ENCODE data around the gene PCDHA6. TPM values are rescaled to one million over a fixed set of nuclear protein-coding genes. Genes with fewer than 3 reads are reported as not detected.

Gene PCDHA6
- total and polyA plus RNA-seq, 4 experiments from 2014 or later = not detected

- Mint-ChIP-seq H3K9me3 (peaks cover 7 to 40% (median 21%) of the 10 kb centered on the region in 8 donors), H3K27me3 (peaks cover 6 to 13% of the 10 kb centered on the region in 2 donors), H3K4me3 (no peak overlapping the region), H3K36me3 (no peaks in the 10 kb centered on the region), H3K27ac (peak overlapping the region in 1 of 7 donors; percentile 17), H3K4me1 (no peaks in the 10 kb centered on the region)
- no peaks in the 10 kb centered on the region for H3K27me3 ChIP-seq (ENCODE audit: insufficient read depth, low read length)
- H3K27ac ChIP-seq (ENCODE audit: low read depth, low read length) = no peak overlapping the region
- ChIA-PET CTCF (ENCODE audit: partially characterized antibody) (no interaction called here), POLR2A (ENCODE audit: partially characterized antibody) (no interaction called here)
- no peak for DNase-seq
- no peaks in the 10 kb centered on the region for H3K4me1 ChIP-seq (ENCODE audit: insufficient read depth, low read length)
- no peaks in the 10 kb centered on the region for H3K36me3 ChIP-seq (ENCODE audit: insufficient read depth, low read length)
- H3K9me3 ChIP-seq (ENCODE audit: control insufficient read depth in 1 of 2, low read length in 2 of 2) = no peaks in the 10 kb centered on the region
- H3K4me3 ChIP-seq (ENCODE audit: low read length in 2 of 2) = no peak overlapping the region
- intact Hi-C loops (cut with micrococcal nuclease) = no loop called here
These were observed 29.6 kb downstream of the PCDHA6 start for GRCh38 chr5:140857177-140857986.

GRCh38 chr5:140857987-140858240 lies 30.2 kb downstream of the PCDHA6 start:
- H3K27ac ChIP-seq (ENCODE audit: low read depth, low read length) = no peak overlapping the region
- no peaks in the 10 kb centered on the region for H3K9me3 ChIP-seq (ENCODE audit: control insufficient read depth in 1 of 2, low read length in 2 of 2)
- no peaks in the 10 kb centered on the region for H3K27me3 ChIP-seq (ENCODE audit: insufficient read depth, low read length)
- H3K36me3 ChIP-seq (ENCODE audit: insufficient read depth, low read length) = no peaks in the 10 kb centered on the region
- no peak for DNase-seq
- intact Hi-C loops (cut with micrococcal nuclease) = no loop called here
- H3K4me3 Mint-ChIP-seq = no peak overlapping the region
- POLR2A ChIA-PET (ENCODE audit: partially characterized antibody) = no interaction called here
- H3K9me3 Mint-ChIP-seq = peaks cover 7 to 40% (median 21%) of the 10 kb centered on the region in 8 donors
- H3K4me1 Mint-ChIP-seq = no peaks in the 10 kb centered on the region
- no peak overlapping the region for H3K4me3 ChIP-seq (ENCODE audit: low read length in 2 of 2)
- no peaks in the 10 kb centered on the region for H3K36me3 Mint-ChIP-seq
- peaks cover 4 to 13% of the 10 kb centered on the region in 2 donors for H3K27me3 Mint-ChIP-seq
- peak overlapping the region in 1 of 7 donors; percentile 17 for H3K27ac Mint-ChIP-seq
- CTCF ChIA-PET (ENCODE audit: partially characterized antibody) = no interaction called here
- H3K4me1 ChIP-seq (ENCODE audit: insufficient read depth, low read length) = no peaks in the 10 kb centered on the region

GRCh38 chr5:140862441-140863295 lies 34.9 kb downstream of the PCDHA6 start:
- no peaks in the 10 kb centered on the region for H3K27me3 ChIP-seq (ENCODE audit: insufficient read depth, low read length)
- H3K4me3 ChIP-seq (ENCODE audit: low read length in 2 of 2) = no peak overlapping the region
- no peaks in the 10 kb centered on the region for H3K36me3 ChIP-seq (ENCODE audit: insufficient read depth, low read length)
- CTCF ChIA-PET (ENCODE audit: partially characterized antibody) = no interaction called here
- H3K9me3 Mint-ChIP-seq = peaks cover 0 to 28% (median 17%) of the 10 kb centered on the region in 8 donors
- intact Hi-C loops (cut with micrococcal nuclease) = no loop called here
- no peaks in the 10 kb centered on the region for H3K4me1 Mint-ChIP-seq
- no peaks in the 10 kb centered on the region for H3K9me3 ChIP-seq (ENCODE audit: control insufficient read depth in 1 of 2, low read length in 2 of 2)
- H3K36me3 Mint-ChIP-seq = no peaks in the 10 kb centered on the region
- DNase-seq = no peak
- no peak overlapping the region for H3K27ac Mint-ChIP-seq
- no peak overlapping the region for H3K27ac ChIP-seq (ENCODE audit: low read depth, low read length)
- H3K4me1 ChIP-seq (ENCODE audit: insufficient read depth, low read length) = no peaks in the 10 kb centered on the region
- H3K27me3 Mint-ChIP-seq = peaks cover 7 to 9% of the 10 kb centered on the region in 2 donors
- H3K4me3 Mint-ChIP-seq = no peak overlapping the region
- POLR2A ChIA-PET (ENCODE audit: partially characterized antibody) = no interaction called here

GRCh38 chr5:140868721-140869554 lies 41.2 kb downstream of the PCDHA6 start, which contains the start of gene PCDHA11:
TSS of gene PCDHA11 (plus strand) at chr5:140868957. CDS start at chr5:140869104, 147 bp downstream.
- no peaks in the 10 kb centered on the region for H3K36me3 Mint-ChIP-seq

GRCh38 chr5:140869555-140869886 lies 41.8 kb downstream of the PCDHA6 start:
- no peak overlapping the region for H3K4me3 ChIP-seq (ENCODE audit: low read length in 2 of 2)

More at GRCh38 chr5:140868721-140869554, 41.2 kb downstream of the PCDHA6 start, which contains the start of gene PCDHA11:
- intact Hi-C loops (cut with micrococcal nuclease) = no loop called here
- ChIA-PET CTCF (ENCODE audit: partially characterized antibody) (no interaction called here), POLR2A (ENCODE audit: partially characterized antibody) (no interaction called here)
- no peak within 1 kb of the TSS for H3K27ac ChIP-seq (ENCODE audit: low read depth, low read length)
- Mint-ChIP-seq H3K27ac (no peak within 1 kb of the TSS), H3K27me3 (peaks cover 8 to 13% of the 10 kb centered on the region in 2 donors), H3K4me1 (peaks cover 0 to 3% (median 0%) of the 10 kb centered on the region in 4 donors), H3K9me3 (peaks cover 0 to 38% (median 19%) of the 10 kb centered on the region in 8 donors), H3K4me3 (peak within 1 kb of the TSS in 2 of 8 donors; percentile 5 to 13)
- H3K9me3 ChIP-seq (ENCODE audit: control insufficient read depth in 1 of 2, low read length in 2 of 2) = no peaks in the 10 kb centered on the region
- H3K36me3 ChIP-seq (ENCODE audit: insufficient read depth, low read length) = no peaks in the 10 kb centered on the region
- DNase-seq = no peak
- no peaks in the 10 kb centered on the region for H3K4me1 ChIP-seq (ENCODE audit: insufficient read depth, low read length)
- no peak within 1 kb of the TSS for H3K4me3 ChIP-seq (ENCODE audit: low read length in 2 of 2)
- no peaks in the 10 kb centered on the region for H3K27me3 ChIP-seq (ENCODE audit: insufficient read depth, low read length)

GRCh38 chr5:140870221-140871201 lies 42.8 kb downstream of the PCDHA6 start:
- no peak for DNase-seq
- POLR2A ChIA-PET (ENCODE audit: partially characterized antibody) = interaction anchor here (0.6 kb wide), 1 partner anchor 11 kb away, joined by 3 read pairs; no protein-coding TSS in a partner anchor
- Mint-ChIP-seq H3K4me1 (peaks cover 0 to 3% (median 0%) of the 10 kb centered on the region in 4 donors), H3K4me3 (no peak overlapping the region), H3K27me3 (peaks cover 11 to 17% of the 10 kb centered on the region in 2 donors), H3K9me3 (peaks cover 3 to 47% (median 27%) of the 10 kb centered on the region in 8 donors), H3K36me3 (no peaks in the 10 kb centered on the region), H3K27ac (no peak overlapping the region)
- CTCF ChIA-PET (ENCODE audit: partially characterized antibody) = no interaction called here
- Histone ChIP-seq H3K9me3 (ENCODE audit: control insufficient read depth in 1 of 2, low read length in 2 of 2) (no peaks in the 10 kb centered on the region), H3K4me3 (ENCODE audit: low read length in 2 of 2) (no peak overlapping the region), H3K36me3 (ENCODE audit: insufficient read depth, low read length) (no peaks in the 10 kb centered on the region), H3K27ac (ENCODE audit: low read depth, low read length) (no peak overlapping the region), H3K4me1 (ENCODE audit: insufficient read depth, low read length) (no peaks in the 10 kb centered on the region), H3K27me3 (ENCODE audit: insufficient read depth, low read length) (no peaks in the 10 kb centered on the region)
- intact Hi-C loops (cut with micrococcal nuclease) = no loop called here

More at GRCh38 chr5:140869555-140869886, 41.8 kb downstream of the PCDHA6 start:
- ChIA-PET POLR2A (ENCODE audit: partially characterized antibody) (interaction anchor here (0.6 kb wide), 1 partner anchor 10 kb away, joined by 3 read pairs; no protein-coding TSS in a partner anchor), CTCF (ENCODE audit: partially characterized antibody) (no interaction called here)
- intact Hi-C loops (cut with micrococcal nuclease) = no loop called here
- H3K9me3 Mint-ChIP-seq = peaks cover 3 to 40% (median 21%) of the 10 kb centered on the region in 8 donors
- Histone ChIP-seq H3K36me3 (ENCODE audit: insufficient read depth, low read length) (no peaks in the 10 kb centered on the region), H3K9me3 (ENCODE audit: control insufficient read depth in 1 of 2, low read length in 2 of 2) (no peaks in the 10 kb centered on the region), H3K27me3 (ENCODE audit: insufficient read depth, low read length) (no peaks in the 10 kb centered on the region), H3K4me1 (ENCODE audit: insufficient read depth, low read length) (no peaks in the 10 kb centered on the region), H3K27ac (ENCODE audit: low read depth, low read length) (no peak overlapping the region)
- H3K4me3 Mint-ChIP-seq = no peak overlapping the region
- peaks cover 0 to 3% (median 0%) of the 10 kb centered on the region in 4 donors for H3K4me1 Mint-ChIP-seq
- H3K27ac Mint-ChIP-seq = no peak overlapping the region
- no peaks in the 10 kb centered on the region for H3K36me3 Mint-ChIP-seq
- peaks cover 11 to 17% of the 10 kb centered on the region in 2 donors for H3K27me3 Mint-ChIP-seq
- DNase-seq = no peak

Measured in CD4-positive, alpha-beta memory T cell (primary cell).